Measurements from ENCODE around the gene JUNB.

The JUNB gene

GRCh38 chr19:12782424-12783290 lies 8.6 kb upstream of the JUNB start:
- TF ChIP-seq POLR2A (IDR thresholded peaks at IDR 0.05; ENCODE audit: extremely low read depth, insufficient read length) (peak; percentile 16), MYC (IDR thresholded peaks at IDR 0.05; ENCODE audit: low read depth, low read length) (no peak)
- TF ChIP-seq, protein P1, sequence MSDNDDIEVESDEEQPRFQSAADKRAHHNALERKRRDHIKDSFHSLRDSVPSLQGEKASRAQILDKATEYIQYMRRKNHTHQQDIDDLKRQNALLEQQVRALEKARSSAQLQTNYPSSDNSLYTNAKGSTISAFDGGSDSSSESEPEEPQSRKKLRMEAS (IDR thresholded peaks at IDR 0.05; ENCODE audit: low read depth, low read length) = peak; percentile 60
- peak overlapping the region; percentile 34 for H3K4me3 ChIP-seq (ENCODE audit: low read depth, low read length)
- peak; percentile 80 for DNase-seq (ENCODE audit: low read depth)

GRCh38 chr19:12783291-12783848 lies 7.9 kb upstream of the JUNB start:
- no peak for TF ChIP-seq CTCF (IDR thresholded peaks at IDR 0.05; ENCODE audit: low read depth, low read length)
- no peak for TF ChIP-seq POLR2A (IDR thresholded peaks at IDR 0.05; ENCODE audit: extremely low read depth, insufficient read length)
- TF ChIP-seq, protein P1 (IDR thresholded peaks at IDR 0.05; ENCODE audit: low read depth, low read length) = no peak
- no peak for TF ChIP-seq MYC (IDR thresholded peaks at IDR 0.05; ENCODE audit: low read depth, low read length)
- peak; percentile 85 for DNase-seq (ENCODE audit: low read depth)
- peak overlapping the region; percentile 34 for H3K4me3 ChIP-seq (ENCODE audit: low read depth, low read length)

- DNase-seq (ENCODE audit: low read depth) = peak; percentile 23
- no peak for TF ChIP-seq POLR2A (IDR thresholded peaks at IDR 0.05; ENCODE audit: extremely low read depth, insufficient read length)
- TF ChIP-seq CTCF (IDR thresholded peaks at IDR 0.05; ENCODE audit: low read depth, low read length) = no peak
- TF ChIP-seq, protein P1 (IDR thresholded peaks at IDR 0.05; ENCODE audit: low read depth, low read length) = no peak
- no peak for TF ChIP-seq MYC (IDR thresholded peaks at IDR 0.05; ENCODE audit: low read depth, low read length)
- H3K4me3 ChIP-seq (ENCODE audit: low read depth, low read length) = peak overlapping the region; percentile 17
These were observed 7.4 kb upstream of the JUNB start for GRCh38 chr19:12783849-12784393.

- peak; percentile 29 for DNase-seq (ENCODE audit: low read depth)
- no peak overlapping the region for H3K4me3 ChIP-seq (ENCODE audit: low read depth, low read length)
- TF ChIP-seq MYC (IDR thresholded peaks at IDR 0.05; ENCODE audit: low read depth, low read length) = no peak
- TF ChIP-seq, protein P1 (IDR thresholded peaks at IDR 0.05; ENCODE audit: low read depth, low read length) = no peak
- no peak for TF ChIP-seq POLR2A (IDR thresholded peaks at IDR 0.05; ENCODE audit: extremely low read depth, insufficient read length)
- no peak for TF ChIP-seq CTCF (IDR thresholded peaks at IDR 0.05; ENCODE audit: low read depth, low read length)
These were observed 6.9 kb upstream of the JUNB start for GRCh38 chr19:12784394-12784870.

DNA sequence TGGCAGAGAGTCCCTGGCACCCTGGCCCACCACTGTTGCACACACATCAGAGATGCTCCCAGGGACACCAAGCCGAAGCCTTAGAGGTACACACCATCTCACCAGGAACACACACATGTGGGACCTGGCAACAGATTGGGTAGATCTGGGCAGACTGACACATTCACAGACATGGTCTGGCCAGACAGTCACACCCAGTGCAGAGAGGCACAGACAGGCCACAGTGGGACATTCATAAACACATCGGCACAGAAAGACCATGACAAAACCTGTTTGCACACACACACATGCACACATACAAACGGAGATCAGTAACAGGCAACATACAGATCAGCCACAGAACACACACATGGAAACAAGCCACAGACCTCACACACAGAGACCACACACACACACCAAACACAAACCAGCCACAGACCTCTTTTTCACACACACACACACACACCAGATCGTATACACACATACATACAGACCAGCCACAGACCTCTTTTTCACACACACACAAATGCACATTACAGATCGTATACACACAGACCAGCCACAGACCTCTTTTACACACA lies 6.3 kb upstream of the JUNB start:
- no peak overlapping the region for H3K4me3 ChIP-seq (ENCODE audit: low read depth, low read length)
- DNase-seq (ENCODE audit: low read depth) = peak; percentile 25
- TF ChIP-seq CTCF (IDR thresholded peaks at IDR 0.05; ENCODE audit: low read depth, low read length) = no peak
- TF ChIP-seq MYC (IDR thresholded peaks at IDR 0.05; ENCODE audit: low read depth, low read length) = no peak
- TF ChIP-seq, protein P1 (IDR thresholded peaks at IDR 0.05; ENCODE audit: low read depth, low read length) = no peak
- no peak for TF ChIP-seq POLR2A (IDR thresholded peaks at IDR 0.05; ENCODE audit: extremely low read depth, insufficient read length)
